SK-N-MC (cell line): Measurements from ENCODE around the gene RHOH.

Source experiments
- DNase-seq: peaks from one replicate; pipeline ENCODE4 v3.0.0-alpha.2; 2011; ENCODE audit warnings: low read depth, low spot score
- H3K27ac ChIP-seq: fragments of 200-600 bp; sonication (generic); 2 replicates; pipeline ENCODE4 v1.5.1; 2016; ENCODE audit warnings: mixed run types
- H3K36me3 ChIP-seq: fragments of 200-600 bp; sonication (generic); 2 replicates; pipeline ENCODE4 v1.6.1; 2017; ENCODE audit warnings: antibody characterized with exemption, low read length, mixed read lengths; ENCODE audit not compliant: insufficient read depth
- H3K4me3 ChIP-seq: fragments of 200-600 bp; sonication (generic); 2 replicates; pipeline ENCODE4 v1.5.1; 2016
- H3K9ac ChIP-seq: fragments of 200-600 bp; sonication (generic); 2 replicates; pipeline ENCODE4 v1.8.0; 2017; ENCODE audit warnings: mixed run types, mixed read lengths; ENCODE audit not compliant: insufficient read length
- H3K9me3 ChIP-seq: fragments of 200-600 bp; sonication (generic); 2 replicates; pipeline ENCODE4 v1.6.1; 2017; ENCODE audit warnings: low read depth, mild to moderate bottlenecking, antibody characterized with exemption, low read length, moderate library complexity, mixed read lengths
- EZH2 ChIP-seq: fragments of 200-600 bp; sonication (generic); IDR thresholded peaks from one replicate; pipeline ENCODE4 v1.6.1; 2017; ENCODE audit warnings: antibody characterized with exemption
- FOXP2 ChIP-seq: optimal IDR thresholded peaks from 2 replicates; pipeline ENCODE3; 2011; ENCODE audit warnings: mild to moderate bottlenecking, moderate library complexity; ENCODE audit not compliant: insufficient read depth; ENCODE audit errors: extremely low read length, control extremely low read depth
- POLR2AphosphoS5 ChIP-seq: IDR thresholded peaks from 2 replicates; pipeline ENCODE4 v1.6.1; 2012; ENCODE audit warnings: mild to moderate bottlenecking, low read depth, low read length, borderline replicate concordance

Gene RHOH

DNA sequence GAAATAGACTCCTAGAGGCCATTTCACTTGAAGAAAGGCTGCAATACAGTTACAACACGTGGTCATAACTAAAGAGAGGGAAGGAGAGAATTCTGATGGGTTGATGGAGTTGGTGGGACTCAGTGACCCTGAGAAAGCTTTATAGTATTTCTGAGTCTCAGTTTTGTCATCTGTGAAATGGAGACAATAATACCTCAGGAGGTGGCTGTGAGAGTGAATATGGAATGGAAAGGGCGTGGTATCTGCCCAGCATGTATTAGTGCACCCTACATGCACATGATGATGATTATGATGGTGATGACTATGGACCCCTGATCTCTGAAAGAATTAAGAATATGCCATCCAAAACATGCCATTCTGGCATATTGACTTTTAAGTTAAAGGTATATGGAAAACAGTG lies 66.0 kb downstream of the RHOH start:
- TF ChIP-seq EZH2 (no peak), FOXP2 (no peak), POLR2AphosphoS5 (no peak)
- DNase-seq: no peak
- H3K27ac ChIP-seq: no peak overlapping the region
- no peaks in the 10 kb centered on the region for H3K9me3 ChIP-seq
- H3K4me3 ChIP-seq: no peak overlapping the region
- no peak overlapping the region for H3K9ac ChIP-seq
- no peaks in the 10 kb centered on the region for H3K36me3 ChIP-seq

GRCh38 chr4:40264497-40264896 lies 67.7 kb downstream of the RHOH start:
- peak; percentile 86 for DNase-seq
- Histone ChIP-seq H3K9me3 (no peaks in the 10 kb centered on the region), H3K4me3 (peak overlapping the region; percentile 12; the same call in 1 of the 2 replicates), H3K36me3 (no peaks in the 10 kb centered on the region), H3K27ac (peak overlapping the region; percentile 57), H3K9ac (no peak overlapping the region)
- no peak for TF ChIP-seq POLR2AphosphoS5
- TF ChIP-seq EZH2: no peak
- TF ChIP-seq FOXP2: no peak

DNA sequence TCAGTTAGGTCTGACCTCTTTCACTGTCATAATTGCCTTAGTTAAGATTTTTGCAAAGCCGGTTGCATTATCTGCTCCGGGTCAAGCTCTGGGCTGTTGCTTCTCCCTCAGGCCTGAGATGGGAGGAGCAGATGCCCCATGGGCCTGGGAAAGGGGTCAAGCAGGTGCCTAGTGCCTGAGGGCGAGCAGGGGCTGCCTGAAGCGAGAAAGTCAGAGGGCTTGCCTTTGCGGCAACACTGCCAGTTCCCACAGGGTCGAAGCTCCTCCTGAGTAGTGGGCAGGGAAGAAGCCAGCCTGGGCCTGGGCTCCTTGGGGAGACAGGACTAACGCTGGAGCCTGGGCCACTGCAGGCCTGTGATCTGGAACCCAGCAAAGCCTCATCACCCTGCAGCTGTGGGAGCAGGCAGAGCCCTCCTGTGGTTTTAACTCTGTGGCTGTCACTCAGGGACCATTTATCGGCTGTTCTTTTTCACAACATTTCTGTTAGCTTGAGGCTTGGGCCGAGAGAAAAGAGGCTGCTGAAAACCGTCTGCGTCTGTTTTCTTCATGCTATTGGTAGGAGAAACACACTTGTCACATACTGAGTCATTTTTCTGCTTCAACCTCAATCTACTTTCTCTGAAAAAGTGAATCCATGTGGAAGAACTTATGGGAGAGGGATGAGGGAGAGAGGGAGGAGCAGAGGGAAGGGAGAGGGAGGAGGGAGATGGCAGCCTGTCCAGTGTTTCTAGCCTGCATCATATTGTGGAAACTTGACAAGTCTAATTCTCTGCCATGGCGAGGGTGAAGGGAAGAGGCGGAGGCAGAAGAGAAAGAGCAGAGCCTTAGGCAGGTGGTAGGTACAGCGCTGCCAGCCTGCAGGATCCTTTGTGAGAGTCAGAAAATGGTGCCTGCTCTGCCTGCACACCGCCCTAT lies 68.4 kb downstream of the RHOH start:
- no peaks in the 10 kb centered on the region for H3K36me3 ChIP-seq
- no peak for DNase-seq
- TF ChIP-seq EZH2 (no peak), POLR2AphosphoS5 (no peak), FOXP2 (no peak)
- H3K9ac ChIP-seq: peak overlapping the region; percentile 50
- peak overlapping the region; percentile 57 for H3K27ac ChIP-seq
- peak overlapping the region; percentile 12; the same call in 1 of the 2 replicates for H3K4me3 ChIP-seq
- no peaks in the 10 kb centered on the region for H3K9me3 ChIP-seq

DNA sequence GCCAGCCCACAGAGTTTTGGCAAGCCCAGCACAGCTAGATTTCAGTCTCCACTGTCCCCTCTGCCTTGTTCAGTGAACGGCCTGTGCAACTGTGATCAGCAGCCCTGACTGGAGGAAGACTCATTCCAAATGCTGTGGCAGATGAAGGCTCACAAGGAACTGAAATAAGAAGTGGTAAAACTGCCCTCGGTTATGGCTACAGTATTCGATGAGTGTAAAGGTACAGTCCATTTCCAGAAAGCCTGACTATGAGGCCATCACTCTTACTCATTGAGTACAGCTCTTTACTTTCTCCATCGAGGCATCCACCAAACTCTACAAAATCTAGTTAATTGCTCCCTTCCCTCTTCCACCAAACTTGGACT lies 69.1 kb downstream of the RHOH start:
- Histone ChIP-seq H3K36me3 (no peaks in the 10 kb centered on the region), H3K9ac (no peak overlapping the region), H3K27ac (peak overlapping the region; percentile 57; the same call in 1 of the 2 replicates), H3K9me3 (no peaks in the 10 kb centered on the region), H3K4me3 (no peak overlapping the region)
- no peak for DNase-seq
- TF ChIP-seq EZH2 (no peak), FOXP2 (no peak), POLR2AphosphoS5 (no peak)

- TF ChIP-seq FOXP2 (no peak), POLR2AphosphoS5 (no peak), EZH2 (no peak)
Observed at GRCh38 chr4:40269133-40269532, 72.3 kb downstream of the RHOH start.

GRCh38 chr4:40270609-40271008 lies 73.8 kb downstream of the RHOH start:
- Histone ChIP-seq H3K36me3 (no peaks in the 10 kb centered on the region), H3K27ac (peak overlapping the region; percentile 91), H3K9me3 (no peaks in the 10 kb centered on the region), H3K9ac (no peak overlapping the region), H3K4me3 (no peak overlapping the region)
- TF ChIP-seq EZH2 (no peak), POLR2AphosphoS5 (no peak), FOXP2 (no peak)
- DNase-seq: no peak

More at GRCh38 chr4:40269133-40269532, 72.3 kb downstream of the RHOH start:
- DNase-seq: no peak
- Histone ChIP-seq H3K9ac (no peak overlapping the region), H3K36me3 (no peaks in the 10 kb centered on the region), H3K9me3 (no peaks in the 10 kb centered on the region), H3K4me3 (no peak overlapping the region), H3K27ac (no peak overlapping the region)

DNA sequence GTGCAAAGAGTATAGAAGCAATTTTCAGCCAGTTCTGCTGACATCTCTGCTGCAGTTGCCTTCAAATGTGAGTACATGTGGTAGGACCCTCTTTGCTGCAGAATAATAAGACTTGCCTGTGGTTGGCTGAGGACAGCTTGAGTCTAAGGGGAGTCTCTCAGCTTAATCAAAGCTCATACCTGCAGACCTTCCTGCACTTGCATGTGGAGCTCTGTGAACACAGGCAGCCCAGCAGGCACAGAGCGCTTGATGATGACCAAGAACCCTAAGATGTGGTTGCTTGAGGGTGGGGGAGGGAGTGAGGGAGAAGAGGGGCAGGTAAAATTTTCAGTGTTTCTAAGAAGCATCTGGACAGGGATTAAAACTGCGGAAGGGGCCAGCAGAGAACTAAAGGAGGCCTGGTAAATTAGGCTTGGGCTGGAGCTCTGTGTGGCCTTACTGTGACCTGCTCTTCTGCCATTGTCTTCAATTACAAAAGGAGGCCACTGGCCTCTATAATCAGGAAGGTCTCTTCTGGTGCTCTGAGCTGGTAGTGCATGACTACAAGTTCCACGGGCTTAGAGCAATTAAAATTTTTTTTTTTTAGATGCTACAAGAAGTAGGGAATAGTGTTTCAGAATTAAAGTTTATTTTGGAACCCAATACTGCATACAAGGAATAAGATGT lies 78.4 kb downstream of the RHOH start:
- no peak overlapping the region for H3K27ac ChIP-seq
- H3K9ac ChIP-seq: no peak overlapping the region
- H3K36me3 ChIP-seq: no peaks in the 10 kb centered on the region
- H3K4me3 ChIP-seq: no peak overlapping the region
- no peaks in the 10 kb centered on the region for H3K9me3 ChIP-seq
- no peak for DNase-seq
- TF ChIP-seq POLR2AphosphoS5 (no peak), FOXP2 (no peak), EZH2 (no peak)

GRCh38 chr4:40276546-40276945 lies 79.7 kb downstream of the RHOH start:
- Histone ChIP-seq H3K9ac (no peak overlapping the region), H3K4me3 (no peak overlapping the region), H3K27ac (no peak overlapping the region), H3K36me3 (no peaks in the 10 kb centered on the region), H3K9me3 (no peaks in the 10 kb centered on the region)
- no peak for DNase-seq
- no peak for TF ChIP-seq POLR2AphosphoS5
- no peak for TF ChIP-seq EZH2
- no peak for TF ChIP-seq FOXP2

GRCh38 chr4:40280586-40280985 lies 83.8 kb downstream of the RHOH start:
- no peaks in the 10 kb centered on the region for H3K36me3 ChIP-seq
- no peak for TF ChIP-seq EZH2
- TF ChIP-seq FOXP2: no peak
- TF ChIP-seq POLR2AphosphoS5: no peak
- no peaks in the 10 kb centered on the region for H3K9me3 ChIP-seq
- H3K9ac ChIP-seq: no peak overlapping the region
- no peak overlapping the region for H3K4me3 ChIP-seq
- no peak overlapping the region for H3K27ac ChIP-seq
- no peak for DNase-seq
